ENCODE results near the gene TNFRSF19.

GRCh38 chr13:23642110-23642509 is 71.9 kb downstream of the TNFRSF19 start:
- TF ChIP-seq EZH2 (IDR thresholded peaks at IDR 0.05) (no peak), POLR2AphosphoS5 (IDR thresholded peaks at IDR 0.05; ENCODE audit: borderline replicate concordance, low read depth, low read length) (no peak), FOXP2 (optimal IDR thresholded peaks at IDR 0.05; ENCODE audit: control extremely low read depth, extremely low read length, insufficient read depth) (no peak)
